ENCODE measurements around the gene VWA3A. TPM values are rescaled to one million over a fixed set of nuclear protein-coding genes. Genes with fewer than 3 reads are reported as not detected.

Gene VWA3A
- total and polyA plus RNA-seq, 2 experiments from 2014 or later: 0.45 TPM; not detected in 1

DNA sequence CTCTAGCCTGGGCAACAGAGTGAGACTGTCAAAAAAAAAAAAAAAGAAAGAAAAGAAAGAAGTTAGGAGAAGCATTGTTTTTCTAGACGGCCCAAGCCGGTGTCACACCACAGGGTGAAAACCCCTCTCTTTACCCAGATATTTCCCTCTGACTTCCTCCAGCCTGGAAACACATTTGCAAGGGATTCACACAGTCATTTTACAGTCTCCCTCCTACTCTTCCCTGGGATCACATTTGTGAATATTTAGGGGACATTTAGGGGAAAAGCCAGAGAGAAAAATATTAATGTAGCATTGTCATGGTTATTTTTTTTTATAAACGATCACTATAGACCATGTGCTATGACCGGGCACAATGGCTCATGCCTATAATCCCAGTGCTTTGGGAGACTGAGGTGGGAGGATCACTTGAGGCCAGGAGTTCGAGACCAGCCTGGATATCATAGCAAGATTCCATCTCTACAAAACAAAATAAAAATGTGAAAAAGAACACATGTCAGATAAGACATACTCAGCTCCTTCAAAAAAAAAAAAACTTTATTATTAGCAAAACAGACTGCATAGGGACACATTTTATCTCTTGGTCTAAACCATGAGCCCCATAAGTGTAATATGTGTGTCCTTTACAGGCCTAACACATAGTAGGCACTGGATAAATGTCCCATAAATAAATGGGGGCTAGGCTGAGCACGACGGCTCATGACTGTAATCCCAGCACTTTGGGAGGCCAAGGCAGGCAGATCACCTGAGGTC is 59.1 kb downstream of the VWA3A start:
- H4K20me1 ChIP-seq (replicated peaks; ENCODE audit: insufficient read depth): no peaks in the 10 kb centered on the region
- no peak for TF ChIP-seq JUNB (IDR thresholded peaks at IDR 0.05; ENCODE audit: unreplicated experiment)
- no peak for TF ChIP-seq EZH2phosphoT487 (IDR thresholded peaks at IDR 0.05; ENCODE audit: unreplicated experiment)
- TF ChIP-seq POLR2AphosphoS5 (IDR thresholded peaks at IDR 0.05; ENCODE audit: low read depth): no peak
- TF ChIP-seq, protein P1, sequence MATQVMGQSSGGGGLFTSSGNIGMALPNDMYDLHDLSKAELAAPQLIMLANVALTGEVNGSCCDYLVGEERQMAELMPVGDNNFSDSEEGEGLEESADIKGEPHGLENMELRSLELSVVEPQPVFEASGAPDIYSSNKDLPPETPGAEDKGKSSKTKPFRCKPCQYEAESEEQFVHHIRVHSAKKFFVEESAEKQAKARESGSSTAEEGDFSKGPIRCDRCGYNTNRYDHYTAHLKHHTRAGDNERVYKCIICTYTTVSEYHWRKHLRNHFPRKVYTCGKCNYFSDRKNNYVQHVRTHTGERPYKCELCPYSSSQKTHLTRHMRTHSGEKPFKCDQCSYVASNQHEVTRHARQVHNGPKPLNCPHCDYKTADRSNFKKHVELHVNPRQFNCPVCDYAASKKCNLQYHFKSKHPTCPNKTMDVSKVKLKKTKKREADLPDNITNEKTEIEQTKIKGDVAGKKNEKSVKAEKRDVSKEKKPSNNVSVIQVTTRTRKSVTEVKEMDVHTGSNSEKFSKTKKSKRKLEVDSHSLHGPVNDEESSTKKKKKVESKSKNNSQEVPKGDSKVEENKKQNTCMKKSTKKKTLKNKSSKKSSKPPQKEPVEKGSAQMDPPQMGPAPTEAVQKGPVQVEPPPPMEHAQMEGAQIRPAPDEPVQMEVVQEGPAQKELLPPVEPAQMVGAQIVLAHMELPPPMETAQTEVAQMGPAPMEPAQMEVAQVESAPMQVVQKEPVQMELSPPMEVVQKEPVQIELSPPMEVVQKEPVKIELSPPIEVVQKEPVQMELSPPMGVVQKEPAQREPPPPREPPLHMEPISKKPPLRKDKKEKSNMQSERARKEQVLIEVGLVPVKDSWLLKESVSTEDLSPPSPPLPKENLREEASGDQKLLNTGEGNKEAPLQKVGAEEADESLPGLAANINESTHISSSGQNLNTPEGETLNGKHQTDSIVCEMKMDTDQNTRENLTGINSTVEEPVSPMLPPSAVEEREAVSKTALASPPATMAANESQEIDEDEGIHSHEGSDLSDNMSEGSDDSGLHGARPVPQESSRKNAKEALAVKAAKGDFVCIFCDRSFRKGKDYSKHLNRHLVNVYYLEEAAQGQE (IDR thresholded peaks at IDR 0.05; ENCODE audit: unreplicated experiment): no peak
- no peak for TF ChIP-seq ZNF114 (CRISPR knock-in tag; IDR thresholded peaks at IDR 0.05)
- no peak for TF ChIP-seq STAT1 (IDR thresholded peaks at IDR 0.05; ENCODE audit: unreplicated experiment)
- TF ChIP-seq CREB1 (CRISPR knock-in tag; IDR thresholded peaks at IDR 0.05; ENCODE audit: low read depth): no peak
- TF ChIP-seq EZH2 (IDR thresholded peaks at IDR 0.05; ENCODE audit: low read depth, unreplicated experiment): no peak
- no peak for TF ChIP-seq NANOG (IDR thresholded peaks at IDR 0.05; ENCODE audit: borderline replicate concordance)
- TF ChIP-seq, protein P2, sequence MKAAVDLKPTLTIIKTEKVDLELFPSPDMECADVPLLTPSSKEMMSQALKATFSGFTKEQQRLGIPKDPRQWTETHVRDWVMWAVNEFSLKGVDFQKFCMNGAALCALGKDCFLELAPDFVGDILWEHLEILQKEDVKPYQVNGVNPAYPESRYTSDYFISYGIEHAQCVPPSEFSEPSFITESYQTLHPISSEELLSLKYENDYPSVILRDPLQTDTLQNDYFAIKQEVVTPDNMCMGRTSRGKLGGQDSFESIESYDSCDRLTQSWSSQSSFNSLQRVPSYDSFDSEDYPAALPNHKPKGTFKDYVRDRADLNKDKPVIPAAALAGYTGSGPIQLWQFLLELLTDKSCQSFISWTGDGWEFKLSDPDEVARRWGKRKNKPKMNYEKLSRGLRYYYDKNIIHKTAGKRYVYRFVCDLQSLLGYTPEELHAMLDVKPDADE (IDR thresholded peaks at IDR 0.05): no peak
- H3K27ac Mint-ChIP-seq: no peak overlapping the region
- no peaks in the 10 kb centered on the region for H3K36me3 ChIP-seq (ENCODE audit: insufficient read depth)
- H3F3A ChIP-seq (replicated peaks; ENCODE audit: low read depth): no peaks in the 10 kb centered on the region
- H3K27me3 ChIP-seq (ENCODE audit: insufficient read depth): no peaks in the 10 kb centered on the region
- DNase-seq (ENCODE audit: low spot score) (no peak), ATAC-seq (no peak)
- no peaks in the 10 kb centered on the region for H3K79me2 ChIP-seq (replicated peaks; ENCODE audit: insufficient read depth)
- H3K36me3 Mint-ChIP-seq (ENCODE audit: low read depth): no peaks in the 10 kb centered on the region
- H3K9me2 ChIP-seq (ENCODE audit: insufficient read depth): no peaks in the 10 kb centered on the region
- H3K4me1 Mint-ChIP-seq: no peaks in the 10 kb centered on the region
- no peaks in the 10 kb centered on the region for H3K4me1 ChIP-seq (ENCODE audit: insufficient read depth)
- H2AFZ ChIP-seq: 0 out of 2 replicates have a peak overlapping the region, but pooled peaks have one; percentile 43
- H3K4me3 ChIP-seq: no peak overlapping the region
- H3K9me3 Mint-ChIP-seq: no peaks in the 10 kb centered on the region
- no peak overlapping the region for H3K4me2 ChIP-seq
- H3K4me3 Mint-ChIP-seq: no peak overlapping the region
- peaks cover under 1% of the 10 kb centered on the region for H3K27me3 Mint-ChIP-seq (ENCODE audit: insufficient read depth, low read depth, poor library complexity)
- H3K27ac ChIP-seq (ENCODE audit: low read depth): no peak overlapping the region

DNA sequence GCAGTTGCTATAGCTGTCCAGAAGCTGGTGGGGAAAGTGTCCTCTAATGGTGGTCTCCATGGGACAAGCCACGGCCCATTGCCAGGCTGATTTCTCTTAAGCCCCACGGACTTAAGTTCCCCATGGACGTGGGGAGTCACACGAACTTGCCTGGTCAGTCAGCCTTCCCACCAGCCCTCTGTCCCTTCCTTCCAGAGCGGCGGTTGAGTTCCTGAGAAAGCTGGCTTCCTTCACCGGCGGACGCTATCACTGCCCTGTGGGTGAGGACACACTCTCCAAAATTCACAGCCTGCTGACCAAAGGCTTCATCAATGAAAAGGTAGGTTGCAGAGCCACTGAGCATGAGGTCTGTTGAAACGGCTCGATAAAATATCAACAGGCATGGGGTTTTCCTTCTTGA is 60.0 kb downstream of the VWA3A start:
- no peak overlapping the region for H3K27ac Mint-ChIP-seq
- TF ChIP-seq EZH2phosphoT487 (IDR thresholded peaks at IDR 0.05; ENCODE audit: unreplicated experiment) (no peak), POLR2AphosphoS5 (IDR thresholded peaks at IDR 0.05; ENCODE audit: low read depth) (no peak), ZNF331 (CRISPR knock-in tag; IDR thresholded peaks at IDR 0.05; ENCODE audit: low read depth) (no peak), JUNB (IDR thresholded peaks at IDR 0.05; ENCODE audit: unreplicated experiment) (no peak), EZH2 (IDR thresholded peaks at IDR 0.05; ENCODE audit: low read depth, unreplicated experiment) (no peak), STAT1 (IDR thresholded peaks at IDR 0.05; ENCODE audit: unreplicated experiment) (no peak)
- TF ChIP-seq, protein P2 (IDR thresholded peaks at IDR 0.05): no peak
- TF ChIP-seq, protein P3, sequence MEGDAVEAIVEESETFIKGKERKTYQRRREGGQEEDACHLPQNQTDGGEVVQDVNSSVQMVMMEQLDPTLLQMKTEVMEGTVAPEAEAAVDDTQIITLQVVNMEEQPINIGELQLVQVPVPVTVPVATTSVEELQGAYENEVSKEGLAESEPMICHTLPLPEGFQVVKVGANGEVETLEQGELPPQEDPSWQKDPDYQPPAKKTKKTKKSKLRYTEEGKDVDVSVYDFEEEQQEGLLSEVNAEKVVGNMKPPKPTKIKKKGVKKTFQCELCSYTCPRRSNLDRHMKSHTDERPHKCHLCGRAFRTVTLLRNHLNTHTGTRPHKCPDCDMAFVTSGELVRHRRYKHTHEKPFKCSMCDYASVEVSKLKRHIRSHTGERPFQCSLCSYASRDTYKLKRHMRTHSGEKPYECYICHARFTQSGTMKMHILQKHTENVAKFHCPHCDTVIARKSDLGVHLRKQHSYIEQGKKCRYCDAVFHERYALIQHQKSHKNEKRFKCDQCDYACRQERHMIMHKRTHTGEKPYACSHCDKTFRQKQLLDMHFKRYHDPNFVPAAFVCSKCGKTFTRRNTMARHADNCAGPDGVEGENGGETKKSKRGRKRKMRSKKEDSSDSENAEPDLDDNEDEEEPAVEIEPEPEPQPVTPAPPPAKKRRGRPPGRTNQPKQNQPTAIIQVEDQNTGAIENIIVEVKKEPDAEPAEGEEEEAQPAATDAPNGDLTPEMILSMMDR (conservative IDR thresholded peaks at IDR 0.05; ENCODE audit: low read depth in 2 of 2): no peak

More for the DNA sequence above, 60.0 kb downstream of the VWA3A start:
- Histone ChIP-seq H3K79me2 (replicated peaks; ENCODE audit: insufficient read depth) (no peaks in the 10 kb centered on the region), H2AFZ (no peak overlapping the region; the same call in 1 of the 2 replicates), H3K9me2 (ENCODE audit: insufficient read depth) (no peaks in the 10 kb centered on the region), H3K27me3 (ENCODE audit: insufficient read depth) (no peaks in the 10 kb centered on the region), H3K4me2 (no peak overlapping the region), H3F3A (replicated peaks; ENCODE audit: low read depth) (no peaks in the 10 kb centered on the region), H3K27ac (ENCODE audit: low read depth) (no peak overlapping the region), H4K20me1 (replicated peaks; ENCODE audit: insufficient read depth) (no peaks in the 10 kb centered on the region), H3K4me3 (no peak overlapping the region), H3K4me1 (ENCODE audit: insufficient read depth) (no peaks in the 10 kb centered on the region), H3K36me3 (ENCODE audit: insufficient read depth) (no peaks in the 10 kb centered on the region)
- no peak for ATAC-seq
- Mint-ChIP-seq H3K27me3 (ENCODE audit: insufficient read depth, low read depth, poor library complexity) (peaks cover 2% of the 10 kb centered on the region), H3K9me3 (no peaks in the 10 kb centered on the region), H3K4me1 (no peaks in the 10 kb centered on the region), H3K4me3 (no peak overlapping the region), H3K36me3 (ENCODE audit: low read depth) (no peaks in the 10 kb centered on the region)
- no peak for DNase-seq (ENCODE audit: low spot score)
